Adrenal gland (tissue), 12 donors: ENCODE measurements around the gene APOBEC3A. TPM values are rescaled to one million over a fixed set of nuclear protein-coding genes. Genes with fewer than 3 reads are reported as not detected.

Source experiments
- DNase-seq, 7 donors: peaks; one replicate each; pipeline ENCODE4 v3.0.0-alpha.2; 2019 to 2020
- H3K27ac ChIP-seq, 5 donors: fragments of 200-600 bp; sonication (generic) in 4 of 5; 1 replicate in 3 of 5; 2 replicates in 2 of 5; pipeline versions ENCODE4 v1.5.1 to v1.8.0; 2016 to 2020; ENCODE audit warnings: mild to moderate bottlenecking in 1 of 5
- H3K27me3 ChIP-seq: fragments of 200-600 bp; 2 replicates; pipeline ENCODE4 v1.8.0; 2021
- H3K36me3 ChIP-seq, 2 donors: fragments of 200-600 bp; replicated peaks in 1 of 2; 1 replicate in 1 of 2; 2 replicates in 1 of 2; pipeline versions ENCODE4 v1.5.1 to v1.8.0; 2018 to 2022
- H3K4me1 ChIP-seq, 2 donors: fragments of 200-600 bp; replicated peaks in 1 of 2; 1 replicate in 1 of 2; 2 replicates in 1 of 2; pipeline versions ENCODE4 v1.5.1 to v1.8.0; 2018 to 2021
- H3K4me3 ChIP-seq, 4 donors: fragments of 200-600 bp; sonication (generic) in 3 of 4; one replicate each; pipeline ENCODE4 v1.5.1; 2016 to 2018
- H3K9me3 ChIP-seq, 3 donors: fragments of 200-600 bp; sonication (generic) in 1 of 3; replicated peaks in 1 of 3; 1 replicate in 2 of 3; 2 replicates in 1 of 3; pipeline versions ENCODE4 v1.5.1 to v1.8.0; 2016 to 2021
- POLR2A ChIP-seq, 2 donors: fragments of 450-650 bp; IDR thresholded peaks; one replicate each; pipeline ENCODE4 v1.6.1; 2017; ENCODE audit warnings: antibody characterized with exemption in 2 of 2, mild to moderate bottlenecking in 2 of 2, moderate library complexity in 1 of 2
- WGBS, 4 donors: extraction: QIAGEN DNeasy Blood & Tissue Kit in 2 of 4; methylation state at CpG; one replicate each; pipeline versions ENCODE4 v1.1.5 to v1.1.7; 2013 to 2017; 5-methylcytosine and 5-hydroxymethylcytosine counted together
- intact Hi-C, 2 donors: fragments of 100-400 bp; cut with DNase I; formaldehyde crosslinking; loops; one replicate each; pipeline versions ENCODE4 v1.14.1 to v1.15.0; 2022 to 2023
- polyA plus RNA-seq, 3 donors: library from polyadenylated mRNA; stranded (reverse); fragments of 200-250 nt in 2 of 3; fragments of 350-450 nt in 1 of 3; fragmentation: Illumina TruSeq in 1 of 3; extraction: RNeasy Lipid Tissue Mini Kit (QIAGEN cat#74804) in 1 of 3; gene quantifications; one replicate each; pipeline ENCODE4 v1.2.3, GENCODE V29; 2013 to 2014
- total RNA-seq, 9 donors: library from RNA; depleted of rRNA in 4 of 9; stranded (reverse); fragments of >200 nt in 4 of 9; fragments of 120-200 nt in 1 of 9; fragmentation: NEBNext Ultra II Directional in 1 of 9; extraction: Animal tissue kit (Norgen Biotek cat#: 25700) in 1 of 9; gene quantifications; one replicate each; pipeline versions ENCODE4 v1.1.0 to v1.2.4, GENCODE V29; 2013 to 2023
- TF ChIP-seq, protein P1 (sequence below), 6 experiments: fragments of 450-650 bp in 4 of 6; fragments of 200-600 bp in 2 of 6; sonication (generic) in 1 of 6; IDR thresholded peaks; 1 replicate in 5 of 6; 2 replicates in 1 of 6; pipeline versions ENCODE4 v1.5.1 to v1.8.0; 2016 to 2021; ENCODE audit warnings: antibody characterized with exemption in 6 of 6, mild to moderate bottlenecking in 2 of 6, moderate library complexity in 1 of 6
- donor health status: healthy with polysubstance abuse.
- donor health status: Bipolar disorder and iron deficiency.
- donor health status: DM: yes; HTN: yes; CAD: no.
- donor health status: DM: no; HTN: no; CAD: no.
- donor health status: DM: no; HTN: no; CAD: no.
- donor health status: DM: yes; HTN: yes; CAD: no.

APOBEC3A gene
- total and polyA plus RNA-seq, 12 donors = 0.27 to 0.95 (median 0.48) TPM; not detected in 4

DNA sequence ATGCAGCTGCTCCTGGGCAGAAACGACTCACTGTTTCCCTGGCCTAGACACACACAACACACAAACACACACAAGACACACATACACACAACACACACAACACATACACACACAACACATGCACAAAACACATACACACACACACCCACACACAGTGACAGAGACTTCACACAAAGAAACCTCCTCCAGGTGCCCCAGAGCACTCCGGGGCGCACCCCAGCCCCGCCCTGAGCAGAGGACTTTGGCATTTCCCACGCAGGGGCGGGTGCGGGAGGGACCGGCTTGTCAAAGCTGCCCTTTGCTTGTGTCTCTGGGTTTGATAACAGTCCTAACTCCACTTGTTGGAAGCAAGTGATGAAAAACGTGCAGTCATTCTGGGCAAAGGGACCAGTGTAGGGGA is 6.5 kb downstream of the APOBEC3A start:
- WGBS, 4 donors = 76 to 91% (median 80%) methylated on average over 6 to 9 of the region's 9 CpGs
- TF ChIP-seq, protein P1, sequence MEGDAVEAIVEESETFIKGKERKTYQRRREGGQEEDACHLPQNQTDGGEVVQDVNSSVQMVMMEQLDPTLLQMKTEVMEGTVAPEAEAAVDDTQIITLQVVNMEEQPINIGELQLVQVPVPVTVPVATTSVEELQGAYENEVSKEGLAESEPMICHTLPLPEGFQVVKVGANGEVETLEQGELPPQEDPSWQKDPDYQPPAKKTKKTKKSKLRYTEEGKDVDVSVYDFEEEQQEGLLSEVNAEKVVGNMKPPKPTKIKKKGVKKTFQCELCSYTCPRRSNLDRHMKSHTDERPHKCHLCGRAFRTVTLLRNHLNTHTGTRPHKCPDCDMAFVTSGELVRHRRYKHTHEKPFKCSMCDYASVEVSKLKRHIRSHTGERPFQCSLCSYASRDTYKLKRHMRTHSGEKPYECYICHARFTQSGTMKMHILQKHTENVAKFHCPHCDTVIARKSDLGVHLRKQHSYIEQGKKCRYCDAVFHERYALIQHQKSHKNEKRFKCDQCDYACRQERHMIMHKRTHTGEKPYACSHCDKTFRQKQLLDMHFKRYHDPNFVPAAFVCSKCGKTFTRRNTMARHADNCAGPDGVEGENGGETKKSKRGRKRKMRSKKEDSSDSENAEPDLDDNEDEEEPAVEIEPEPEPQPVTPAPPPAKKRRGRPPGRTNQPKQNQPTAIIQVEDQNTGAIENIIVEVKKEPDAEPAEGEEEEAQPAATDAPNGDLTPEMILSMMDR (IDR thresholded peaks at IDR 0.05) = no peak
- no peak for TF ChIP-seq POLR2A (IDR thresholded peaks at IDR 0.05)
- intact Hi-C loops = no loop called here

DNA sequence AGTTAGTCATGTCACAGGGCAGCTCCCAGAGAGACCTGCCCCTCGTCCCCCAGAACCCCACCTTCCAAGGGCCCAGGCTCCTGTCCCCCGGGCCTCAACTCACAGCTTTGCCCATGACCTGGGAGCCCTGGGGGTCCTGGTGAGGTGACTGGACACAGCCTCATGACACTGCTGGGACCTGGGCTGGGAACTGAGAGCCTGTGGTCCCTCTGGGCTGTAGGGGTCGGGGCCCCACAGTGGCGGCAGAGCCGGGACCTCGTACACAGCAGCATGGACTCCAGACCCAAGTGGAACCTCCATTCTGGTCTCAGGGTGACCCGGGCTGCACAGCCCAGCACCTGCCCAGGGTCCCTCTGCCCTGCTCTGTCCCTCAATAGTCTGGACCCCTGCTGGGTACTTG is 6.9 kb downstream of the APOBEC3A start:
- no peak for DNase-seq
- Histone ChIP-seq H3K4me3 (no peak overlapping the region), H3K27ac (no peak overlapping the region), H3K36me3 (no peaks in the 10 kb centered on the region), H3K9me3 (no peaks in the 10 kb centered on the region), H3K27me3 (no peaks in the 10 kb centered on the region), H3K4me1 (no peaks in the 10 kb centered on the region)
- TF ChIP-seq, protein P1 (IDR thresholded peaks at IDR 0.05) = no peak
- no peak for TF ChIP-seq POLR2A (IDR thresholded peaks at IDR 0.05)
- 84 to 89% (median 88%) methylated on average over 1 to 7 of the region's 7 CpGs; no CpG with 5 or more reads in 1 of the 4 donors for WGBS, 4 donors
- intact Hi-C loops = no loop called here

More for the DNA sequence above, 6.5 kb downstream of the APOBEC3A start:
- no peaks in the 10 kb centered on the region for H3K4me1 ChIP-seq
- H3K9me3 ChIP-seq = no peaks in the 10 kb centered on the region
- H3K27me3 ChIP-seq = no peaks in the 10 kb centered on the region
- no peak for DNase-seq
- no peak overlapping the region for H3K27ac ChIP-seq
- no peaks in the 10 kb centered on the region for H3K36me3 ChIP-seq
- no peak overlapping the region for H3K4me3 ChIP-seq

GRCh38 chr22:38964989-38965388 is 7.6 kb downstream of the APOBEC3A start:
- DNase-seq = no peak
- Histone ChIP-seq H3K4me1 (no peaks in the 10 kb centered on the region), H3K27ac (no peak overlapping the region), H3K9me3 (no peaks in the 10 kb centered on the region), H3K4me3 (no peak overlapping the region), H3K27me3 (no peaks in the 10 kb centered on the region), H3K36me3 (no peaks in the 10 kb centered on the region)
- intact Hi-C loops = no loop called here
- TF ChIP-seq, protein P1 (IDR thresholded peaks at IDR 0.05) = no peak
- no peak for TF ChIP-seq POLR2A (IDR thresholded peaks at IDR 0.05)
- WGBS, 4 donors = 72 to 84% (median 77%) methylated on average over 3 to 4 of the region's 4 CpGs; no CpG with 5 or more reads in 1 of the 4 donors

DNA sequence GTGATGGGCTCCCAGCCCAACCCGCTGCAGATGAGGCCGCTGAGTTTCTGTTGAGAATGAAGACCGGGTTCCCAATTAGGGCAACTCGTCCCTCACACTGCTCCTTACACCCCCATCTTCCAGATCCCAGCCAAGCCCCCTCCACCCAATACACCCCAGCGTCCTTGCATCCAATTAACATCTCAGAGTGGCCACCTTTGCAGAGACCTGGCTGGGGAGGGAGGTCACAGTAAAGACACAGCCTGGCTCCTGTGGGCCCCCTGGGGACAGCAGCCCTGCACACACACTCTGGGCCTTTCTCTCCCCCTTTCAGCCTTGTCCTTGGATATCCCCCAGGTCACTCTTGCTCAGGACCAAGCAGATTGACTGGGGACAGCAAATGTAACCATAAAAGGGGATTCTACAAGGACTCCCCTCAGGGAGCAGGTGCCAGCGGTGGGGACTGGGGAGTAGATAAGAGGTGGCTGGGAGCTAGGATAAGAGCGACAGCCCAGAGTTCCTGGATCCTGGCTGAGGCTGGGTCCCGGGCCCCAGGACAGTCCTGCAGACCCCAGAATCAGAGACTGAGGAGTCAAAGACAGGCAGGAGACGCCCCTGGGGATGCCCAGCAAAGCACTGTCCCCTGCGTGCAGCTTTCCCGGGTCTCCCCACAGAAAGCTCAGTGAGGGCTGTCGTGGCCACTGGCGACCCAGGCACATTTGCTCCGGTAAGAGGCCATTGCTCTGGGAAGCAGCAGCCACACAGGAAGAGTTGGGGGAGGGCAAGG is 8.4 kb downstream of the APOBEC3A start:
- TF ChIP-seq POLR2A (IDR thresholded peaks at IDR 0.05) = no peak
- TF ChIP-seq, protein P1 (IDR thresholded peaks at IDR 0.05) = no peak
- Histone ChIP-seq H3K9me3 (no peaks in the 10 kb centered on the region), H3K27me3 (no peaks in the 10 kb centered on the region), H3K4me1 (no peaks in the 10 kb centered on the region), H3K4me3 (no peak overlapping the region), H3K27ac (no peak overlapping the region), H3K36me3 (no peaks in the 10 kb centered on the region)
- intact Hi-C loops = no loop called here
- 69 to 79% (median 78%) methylated on average over 7 to 14 of the region's 14 CpGs for WGBS, 4 donors
- no peak for DNase-seq
